NCI-H2227 treated with DMSO at 0.1 percent for 48 hours (cell line): ENCODE data around the gene FGF8.
"Not testable (repeated sequence)": the region's sequence is repeated elsewhere in the genome, so short reads cannot be mapped to it uniquely, and the experiment has no call there.

ENCODE experiments used
- DNase-seq: peaks from one replicate; lab custom pipeline; 2025; lab: John Stamatoyannopoulos, UW

The FGF8 gene, protein sequence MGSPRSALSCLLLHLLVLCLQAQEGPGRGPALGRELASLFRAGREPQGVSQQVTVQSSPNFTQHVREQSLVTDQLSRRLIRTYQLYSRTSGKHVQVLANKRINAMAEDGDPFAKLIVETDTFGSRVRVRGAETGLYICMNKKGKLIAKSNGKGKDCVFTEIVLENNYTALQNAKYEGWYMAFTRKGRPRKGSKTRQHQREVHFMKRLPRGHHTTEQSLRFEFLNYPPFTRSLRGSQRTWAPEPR

DNA sequence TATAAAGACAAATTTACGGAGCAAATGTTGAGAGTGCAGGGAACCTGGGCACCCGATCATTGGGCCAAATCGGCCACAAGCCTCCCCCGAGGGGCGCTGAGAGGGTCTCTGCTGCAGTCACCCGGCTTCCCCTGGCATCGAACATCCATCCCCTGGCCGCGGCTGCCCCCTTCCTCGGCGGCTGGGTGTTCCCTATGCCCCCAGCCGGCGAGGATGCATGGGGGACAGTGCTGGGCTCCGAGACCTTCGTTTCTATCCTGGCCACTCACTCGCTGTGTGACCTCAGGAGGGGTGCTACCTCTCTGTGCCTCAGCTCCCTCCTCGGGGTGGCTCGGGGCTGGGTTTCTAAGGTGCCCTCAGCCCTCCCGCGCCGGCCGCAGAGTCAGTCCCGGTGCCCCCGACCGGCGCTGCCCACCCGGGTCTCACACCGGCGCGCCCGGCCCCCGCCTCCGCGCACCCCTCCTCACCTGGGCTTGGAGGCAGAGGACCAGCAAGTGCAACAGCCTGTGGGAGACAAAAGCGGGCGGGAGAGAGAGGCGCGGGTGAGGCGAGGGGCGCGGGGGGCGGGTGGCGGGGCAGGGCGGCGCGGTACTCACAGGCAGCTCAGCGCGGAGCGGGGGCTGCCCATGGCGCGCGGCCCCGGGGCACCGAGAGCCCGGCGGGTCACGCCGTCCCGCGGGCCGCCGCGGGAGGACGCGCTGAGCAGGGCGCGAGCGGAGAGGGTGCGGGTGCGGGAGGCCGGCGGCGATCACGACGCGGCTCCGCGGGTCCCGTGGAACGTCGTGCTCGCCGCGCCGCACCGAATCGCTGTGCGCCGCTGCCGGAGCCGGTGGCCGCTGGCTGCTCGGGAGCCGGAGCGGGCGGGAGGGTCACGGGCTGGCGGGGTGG is at the start of gene FGF8:
Gene FGF8 (minus strand): TSS at position 842 of the 888 bp plus-strand sequence. CDS start 214 bp downstream, at position 628.
- no peak for DNase-seq

DNA sequence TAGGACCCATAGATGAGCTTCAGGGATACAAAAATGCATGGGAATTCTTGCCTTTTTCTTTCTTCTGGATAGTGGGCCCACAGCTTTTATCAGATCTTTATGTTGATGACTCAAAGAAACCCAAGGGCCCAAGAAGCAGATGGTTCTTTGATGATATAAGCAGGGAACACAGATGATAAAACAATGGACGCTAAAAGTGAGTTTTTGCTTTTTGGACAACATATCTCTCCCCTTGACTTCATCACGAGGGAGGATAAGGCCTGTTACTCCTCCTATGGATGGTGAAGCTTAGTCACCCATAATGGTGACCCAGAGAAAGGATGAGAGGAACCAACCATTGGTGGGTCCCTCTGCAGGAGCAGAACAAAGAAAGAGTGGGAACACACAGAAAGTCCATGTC is 48.8 kb upstream of the FGF8 start:
- no peak for DNase-seq

DNA sequence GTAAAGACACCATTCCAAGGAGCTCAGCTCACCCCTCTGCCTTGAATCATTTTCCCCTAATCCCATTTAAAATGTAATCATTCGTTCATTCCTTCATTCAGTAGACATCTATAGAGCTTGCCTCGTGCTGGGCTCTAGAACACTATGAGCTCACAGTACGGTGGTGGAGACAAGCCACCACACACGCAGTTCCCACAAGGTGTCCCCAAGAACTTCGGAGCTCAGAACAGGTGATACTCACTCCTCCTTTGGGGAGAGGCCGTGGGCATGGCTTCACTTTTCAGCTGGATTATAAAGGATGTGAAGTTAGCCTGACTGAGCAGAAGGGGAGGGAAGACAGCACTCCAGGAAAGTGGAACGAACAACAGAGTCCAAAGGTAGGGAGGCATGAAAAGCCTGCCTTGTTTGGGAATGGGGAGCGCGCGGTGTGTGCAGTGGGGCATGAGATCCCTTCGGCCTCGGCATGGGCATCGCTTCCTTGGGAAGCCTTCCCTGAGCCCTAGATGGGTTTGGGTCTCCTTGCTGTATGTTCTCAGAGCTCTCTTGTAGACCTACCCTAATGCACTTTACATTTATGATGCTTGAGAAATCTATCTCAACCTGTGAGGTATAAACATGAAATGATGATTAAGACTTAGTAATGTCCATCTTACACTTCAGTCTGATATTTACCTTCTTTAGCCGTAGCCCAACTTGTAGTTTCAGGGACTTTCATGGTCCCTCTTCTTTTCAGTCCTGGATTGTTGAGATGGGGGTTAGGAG is 43.1 kb upstream of the FGF8 start:
- no peak for DNase-seq

DNA sequence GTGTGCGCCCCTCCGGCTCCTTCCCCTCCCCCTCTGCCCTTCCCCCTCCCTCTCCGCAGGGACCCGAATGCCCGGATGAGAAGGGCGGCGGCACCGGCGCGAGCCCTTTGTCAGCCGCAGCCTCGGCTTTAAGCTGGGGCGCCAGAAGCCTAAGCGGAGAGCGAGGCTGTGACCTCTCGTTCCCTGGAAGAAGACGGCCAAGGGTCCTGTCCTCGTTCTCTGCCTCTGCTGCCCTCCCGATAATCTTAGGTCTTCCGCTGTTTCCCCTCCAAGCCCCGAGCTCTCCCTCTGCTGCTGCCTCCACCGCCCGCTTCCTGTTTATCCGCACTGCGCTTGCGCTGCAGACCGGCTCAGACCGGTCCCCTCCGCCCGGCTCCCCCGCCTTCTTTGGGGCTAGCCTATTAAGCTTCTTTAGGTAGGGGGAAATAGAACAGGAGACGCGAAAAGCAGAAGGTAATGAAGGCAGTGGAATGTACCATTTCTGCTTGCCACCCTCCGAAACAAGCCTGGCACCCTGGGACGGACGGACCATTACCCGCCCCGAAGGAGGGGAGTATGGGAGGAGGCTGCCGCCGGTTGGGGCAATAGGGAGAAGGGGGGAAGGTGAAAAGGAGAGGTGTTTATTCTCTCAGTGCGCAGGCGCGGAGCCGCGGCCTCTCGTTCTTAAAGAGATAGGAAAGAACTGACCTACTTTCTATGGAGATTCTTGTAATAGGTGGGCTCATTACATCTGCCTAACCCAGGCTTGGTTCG is 42.4 kb upstream of the FGF8 start, which contains the start of gene OGA:
Gene OGA (minus strand): TSS at position 326 of the 753 bp plus-strand sequence. CDS start 422 bp downstream, outside the sequence.
- DNase-seq, result peak; percentile 97

DNA sequence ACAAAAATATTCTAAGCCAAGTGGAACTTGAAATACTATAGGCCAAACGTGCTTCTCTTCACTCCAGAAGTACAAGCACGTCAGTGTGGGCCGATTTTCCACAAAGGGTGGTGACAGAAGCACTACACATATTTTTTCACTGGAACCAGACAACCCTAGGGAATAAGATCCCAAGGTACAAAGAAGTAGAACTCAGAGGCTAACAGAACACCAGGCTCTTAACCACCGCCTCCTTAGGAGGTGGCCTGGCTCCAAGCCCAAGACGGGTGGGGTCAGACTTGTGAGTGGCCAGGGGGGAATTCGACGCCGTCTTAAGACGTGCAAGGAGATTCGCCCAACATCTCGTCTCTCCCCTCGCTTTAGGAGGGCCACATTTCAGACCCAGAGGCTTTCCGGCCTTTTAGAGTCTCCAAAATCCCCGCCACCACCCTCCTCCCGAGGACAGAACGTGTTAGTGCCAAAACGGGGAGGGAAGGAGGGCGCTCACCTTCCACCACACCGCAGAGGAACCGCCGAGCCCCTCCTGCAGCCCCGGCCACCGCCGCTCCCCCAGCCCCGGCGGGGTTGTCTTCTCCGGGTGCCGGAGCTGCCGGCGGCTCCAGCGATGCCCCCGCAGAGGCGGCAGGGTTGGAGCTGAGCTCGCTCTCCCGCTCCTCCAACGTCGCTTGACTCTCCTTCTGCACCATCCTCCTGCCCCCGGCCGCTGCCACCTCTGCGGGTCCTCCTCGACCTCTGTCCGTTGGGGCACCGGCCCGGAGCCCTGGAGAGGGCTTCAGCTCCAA is 41.6 kb upstream of the FGF8 start:
- no peak for DNase-seq

DNA sequence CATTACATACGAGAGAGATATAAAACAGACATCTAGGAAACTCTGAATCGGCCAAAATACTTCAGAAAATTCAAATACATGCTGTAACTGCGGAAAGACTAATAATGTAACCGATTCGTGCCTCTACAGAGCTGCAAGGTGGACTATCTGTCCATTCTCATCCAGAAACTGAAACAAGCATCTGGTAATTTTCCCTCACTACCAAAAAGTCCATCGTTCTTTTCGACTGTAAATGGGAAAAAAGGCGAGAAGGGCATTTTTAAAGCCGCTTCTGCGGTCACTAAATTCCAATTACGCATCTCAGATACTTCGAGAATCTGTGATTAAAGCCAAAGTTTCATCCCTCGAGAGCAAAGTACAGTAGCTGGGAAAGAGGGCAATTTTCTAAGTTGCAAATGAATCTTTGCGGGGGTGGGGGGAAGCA is 41.0 kb upstream of the FGF8 start:
- no peak for DNase-seq

DNA sequence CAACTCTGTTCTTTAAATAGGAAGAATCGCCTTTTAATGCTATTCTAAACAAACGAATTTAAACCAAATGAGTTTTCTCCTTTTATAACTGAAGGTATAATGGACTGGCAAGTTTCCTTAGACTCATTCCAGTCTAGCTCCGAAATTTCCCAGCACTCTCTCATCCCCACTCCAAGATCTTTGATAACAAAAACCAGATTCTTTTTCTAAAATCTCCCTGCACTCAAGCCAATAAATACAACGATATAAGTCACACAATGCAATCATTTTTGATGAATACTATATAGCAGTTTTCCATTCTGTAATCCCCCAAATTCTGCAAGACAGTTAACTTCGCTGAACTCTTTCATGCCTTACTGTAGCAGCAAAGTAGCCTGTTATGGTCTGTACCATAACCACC is 40.5 kb upstream of the FGF8 start:
- no peak for DNase-seq

DNA sequence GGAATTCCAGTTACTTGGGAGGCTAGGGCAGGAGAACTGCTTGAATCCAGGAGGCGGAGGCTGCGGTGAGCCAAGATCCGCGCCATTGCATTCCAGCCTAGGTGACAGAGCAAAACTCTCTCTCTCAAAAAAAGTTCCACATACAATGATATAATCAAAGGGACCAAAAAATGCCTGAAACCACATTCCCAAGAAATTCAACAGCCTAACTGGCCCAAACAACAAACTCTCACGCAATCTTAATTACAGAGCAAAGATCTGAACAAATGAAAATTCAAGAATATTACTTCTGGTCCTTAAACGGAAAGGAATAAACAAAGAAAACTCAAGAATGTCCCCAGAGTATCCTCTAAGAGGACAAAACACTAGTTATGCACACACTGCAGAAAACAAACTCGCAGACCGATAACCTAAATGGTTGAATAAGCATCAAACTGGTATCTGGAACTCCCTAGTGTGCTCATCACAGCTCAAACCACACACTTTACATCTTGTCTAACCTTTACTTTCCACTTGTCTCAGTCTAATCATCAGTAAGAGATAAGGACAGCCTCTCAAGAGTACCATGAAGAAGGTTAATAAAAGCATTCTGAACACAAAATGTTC is 38.7 kb upstream of the FGF8 start:
- no peak for DNase-seq

DNA sequence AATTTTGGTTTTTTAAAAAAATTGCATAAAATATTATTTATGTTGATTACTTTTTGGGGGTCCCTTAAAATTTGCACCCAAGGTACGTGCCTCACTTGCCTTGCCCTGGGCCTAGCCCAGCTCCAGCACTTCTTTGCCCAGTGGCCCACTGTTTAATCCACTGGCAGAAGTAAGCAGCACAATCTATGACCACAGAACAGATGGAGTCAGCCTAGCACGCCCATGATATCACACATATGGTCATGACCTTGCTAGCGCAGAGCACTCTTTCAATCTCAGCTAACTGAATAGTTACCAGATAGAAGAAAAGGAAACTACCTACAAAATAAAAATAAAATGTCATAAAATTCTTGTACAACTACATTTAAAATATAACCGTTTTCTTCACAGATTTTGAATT is 36.7 kb upstream of the FGF8 start:
- no peak for DNase-seq

DNA sequence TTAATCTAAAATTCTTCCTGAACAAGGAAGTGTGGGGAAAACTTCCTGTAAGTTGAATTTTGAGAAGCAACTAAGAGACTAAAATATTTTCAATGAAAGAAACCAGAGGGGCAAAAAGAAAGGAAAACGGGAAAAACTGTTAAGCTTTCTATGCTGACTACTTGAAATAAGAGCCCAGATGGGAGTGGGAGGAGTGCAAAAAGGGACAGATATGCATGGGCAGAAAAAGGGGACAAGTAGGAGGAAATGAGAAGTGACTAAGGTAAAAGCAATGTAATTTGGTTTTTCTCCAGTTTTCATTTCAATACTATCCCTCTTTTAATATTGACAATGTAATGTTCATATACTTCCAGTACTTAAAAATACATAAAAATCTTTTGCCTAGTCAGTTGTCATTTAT is 31.2 kb upstream of the FGF8 start:
- no peak for DNase-seq

DNA sequence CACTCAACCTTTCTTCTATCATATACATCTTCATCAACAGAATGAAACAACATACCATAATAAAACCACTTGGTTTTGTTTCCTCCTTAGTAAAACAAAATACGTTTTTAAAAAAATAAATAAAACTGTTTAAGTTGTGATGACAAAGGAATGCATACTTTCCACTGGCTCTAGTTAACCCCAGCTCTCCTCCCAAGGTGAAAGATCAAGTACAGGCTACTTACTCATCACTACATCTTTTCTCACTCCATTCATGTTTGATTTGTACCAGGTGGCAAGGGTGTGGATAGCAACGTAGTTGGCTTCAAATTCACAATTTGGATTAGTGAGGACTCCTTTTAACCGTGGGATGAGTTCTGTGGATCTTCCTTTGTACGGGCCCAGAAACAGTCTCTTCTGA is 27.6 kb upstream of the FGF8 start:
- no peak for DNase-seq

DNA sequence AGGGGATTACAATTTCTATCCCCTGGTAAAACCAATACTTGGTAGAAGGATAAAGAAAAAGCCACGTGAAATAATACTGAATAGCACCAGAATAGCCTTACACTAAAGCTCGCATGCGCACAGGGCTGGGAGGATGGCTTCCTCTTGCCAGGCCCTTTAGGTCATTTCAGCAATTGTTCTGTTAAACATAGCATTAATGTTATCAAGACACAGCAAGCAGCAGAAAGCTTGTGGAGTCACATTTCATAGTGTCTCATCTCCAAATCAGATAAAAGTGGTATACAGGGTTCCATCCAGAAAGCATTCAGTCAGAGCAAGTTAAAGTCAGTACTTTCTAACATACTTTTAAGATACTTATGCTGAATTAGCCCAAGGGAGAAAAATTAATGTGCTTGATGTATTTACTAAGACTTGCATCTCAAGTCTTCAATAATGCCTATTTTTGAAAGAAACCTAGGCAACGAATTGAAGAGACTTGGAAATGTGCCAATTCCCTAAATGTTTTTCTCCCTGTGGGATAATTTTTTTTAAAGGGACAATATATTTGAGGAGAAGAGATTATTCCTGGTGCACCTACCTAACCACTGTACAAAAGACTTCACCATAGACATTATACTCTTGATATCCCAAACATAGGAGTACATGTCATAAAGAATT is 21.6 kb upstream of the FGF8 start:
- no peak for DNase-seq

DNA sequence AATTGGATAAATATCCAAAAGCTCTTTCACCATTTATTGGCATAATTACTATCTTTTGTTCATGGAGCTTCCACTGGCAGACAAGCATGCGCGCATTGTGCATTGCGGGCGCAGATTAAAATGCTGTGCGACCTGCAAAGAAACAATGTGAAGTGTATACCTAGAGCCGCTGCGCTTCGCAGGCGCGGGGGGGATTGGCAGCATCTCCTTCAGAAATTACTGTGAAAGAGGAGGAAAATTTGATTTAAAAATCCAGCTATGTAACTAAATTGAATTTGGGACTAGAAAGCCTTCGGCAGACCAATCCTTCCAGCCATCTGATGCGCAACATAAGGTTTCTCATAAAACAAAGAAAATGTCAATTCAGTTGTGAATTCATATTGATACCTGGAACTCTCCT is 17.6 kb upstream of the FGF8 start:
- DNase-seq, result no peak

DNA sequence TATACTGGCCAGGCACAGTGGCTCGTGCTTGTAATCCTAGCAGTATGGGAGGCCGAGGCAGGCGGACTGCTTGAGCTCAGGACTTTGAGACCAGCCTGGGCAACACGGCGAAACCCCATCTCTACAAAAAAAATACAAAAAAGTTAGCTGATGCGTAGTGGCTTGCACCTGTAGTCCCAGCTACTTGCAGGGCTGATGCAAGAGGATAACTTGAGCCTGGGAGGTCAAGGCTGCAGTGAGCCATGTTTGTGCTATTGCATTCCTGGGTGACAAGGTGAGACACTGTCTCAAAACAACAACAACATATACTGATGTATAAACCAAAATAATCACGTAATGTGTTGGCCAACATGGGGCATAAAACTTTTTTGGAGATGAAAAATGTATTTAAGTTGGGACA is 13.8 kb upstream of the FGF8 start:
- DNase-seq, result no peak

DNA sequence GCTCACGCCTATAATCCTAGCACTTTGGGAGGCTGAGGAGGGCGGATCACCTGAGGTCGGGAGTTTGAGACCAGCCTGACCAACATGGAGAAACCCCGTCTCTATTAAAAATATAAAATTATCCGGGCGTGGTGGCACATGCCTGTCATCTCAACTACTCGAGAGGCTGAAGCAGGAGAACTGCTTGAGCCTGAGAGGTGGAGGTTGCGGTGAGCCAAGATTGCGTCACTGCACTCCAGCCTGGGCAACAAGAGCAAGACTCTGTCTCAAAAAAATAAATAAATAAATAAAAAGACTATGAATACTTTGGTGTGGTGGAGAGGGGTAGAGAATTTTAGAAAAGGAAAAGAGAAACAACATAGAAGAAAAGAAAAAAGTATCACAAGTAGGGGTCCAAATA is 13.3 kb upstream of the FGF8 start:
- not testable (repeated sequence) for DNase-seq

DNA sequence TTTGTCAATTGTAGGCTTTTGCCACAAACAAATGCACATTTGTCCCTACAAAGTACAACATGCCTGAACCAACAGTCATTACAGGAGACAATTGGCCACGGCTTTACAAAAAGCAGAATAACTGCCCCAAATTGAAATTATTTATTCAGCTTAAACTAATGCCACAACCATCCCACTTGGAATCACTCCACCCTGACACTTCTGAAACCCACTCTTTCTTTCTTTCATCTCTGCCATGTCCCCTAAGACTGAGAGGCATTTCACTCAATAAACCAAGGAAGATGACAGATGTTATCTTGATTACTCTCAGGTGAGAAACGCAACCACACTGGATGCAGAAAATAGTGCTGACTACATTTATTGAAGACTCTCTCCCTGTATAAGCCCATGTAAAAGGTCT is 9.9 kb upstream of the FGF8 start:
- DNase-seq, result no peak

DNA sequence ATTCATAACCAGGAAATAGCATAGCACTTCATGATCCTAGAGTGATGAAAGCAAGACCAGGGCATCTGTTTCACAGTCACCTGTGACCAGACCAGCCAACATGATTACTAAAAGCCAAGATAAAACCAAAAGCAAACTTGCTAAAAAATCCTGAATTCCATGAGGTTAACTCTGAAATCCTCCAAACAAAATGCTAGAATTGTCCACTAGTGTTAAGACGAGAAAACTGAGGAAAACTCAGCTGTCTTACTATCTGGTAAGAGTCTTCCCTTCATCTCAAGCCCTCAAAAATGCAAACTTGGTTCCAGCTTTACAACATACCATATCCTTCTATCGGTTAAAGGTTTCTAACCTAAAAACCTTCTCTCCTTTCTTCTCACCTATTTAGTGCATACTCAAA is 8.6 kb upstream of the FGF8 start:
- DNase-seq, result no peak

DNA sequence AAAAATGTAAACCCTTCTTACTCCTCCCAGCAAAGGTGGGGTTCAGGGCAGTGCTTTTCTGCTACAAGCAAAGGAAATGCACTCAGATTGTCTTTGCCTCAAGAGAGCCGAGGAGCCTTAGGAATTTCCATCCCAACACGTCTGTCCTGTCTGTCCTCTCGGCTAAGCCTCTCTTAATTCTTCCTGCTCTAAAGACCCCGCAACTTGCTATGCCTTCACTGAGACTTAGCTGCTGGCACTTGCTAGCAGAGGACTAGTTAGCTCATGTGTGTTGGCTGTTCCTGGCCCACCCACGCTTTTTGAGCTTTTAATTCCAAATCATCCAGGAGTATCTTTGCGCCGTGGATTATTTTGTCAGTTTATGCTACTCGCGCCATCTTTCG is 7.8 kb upstream of the FGF8 start:
- DNase-seq, result peak; percentile 22

DNA sequence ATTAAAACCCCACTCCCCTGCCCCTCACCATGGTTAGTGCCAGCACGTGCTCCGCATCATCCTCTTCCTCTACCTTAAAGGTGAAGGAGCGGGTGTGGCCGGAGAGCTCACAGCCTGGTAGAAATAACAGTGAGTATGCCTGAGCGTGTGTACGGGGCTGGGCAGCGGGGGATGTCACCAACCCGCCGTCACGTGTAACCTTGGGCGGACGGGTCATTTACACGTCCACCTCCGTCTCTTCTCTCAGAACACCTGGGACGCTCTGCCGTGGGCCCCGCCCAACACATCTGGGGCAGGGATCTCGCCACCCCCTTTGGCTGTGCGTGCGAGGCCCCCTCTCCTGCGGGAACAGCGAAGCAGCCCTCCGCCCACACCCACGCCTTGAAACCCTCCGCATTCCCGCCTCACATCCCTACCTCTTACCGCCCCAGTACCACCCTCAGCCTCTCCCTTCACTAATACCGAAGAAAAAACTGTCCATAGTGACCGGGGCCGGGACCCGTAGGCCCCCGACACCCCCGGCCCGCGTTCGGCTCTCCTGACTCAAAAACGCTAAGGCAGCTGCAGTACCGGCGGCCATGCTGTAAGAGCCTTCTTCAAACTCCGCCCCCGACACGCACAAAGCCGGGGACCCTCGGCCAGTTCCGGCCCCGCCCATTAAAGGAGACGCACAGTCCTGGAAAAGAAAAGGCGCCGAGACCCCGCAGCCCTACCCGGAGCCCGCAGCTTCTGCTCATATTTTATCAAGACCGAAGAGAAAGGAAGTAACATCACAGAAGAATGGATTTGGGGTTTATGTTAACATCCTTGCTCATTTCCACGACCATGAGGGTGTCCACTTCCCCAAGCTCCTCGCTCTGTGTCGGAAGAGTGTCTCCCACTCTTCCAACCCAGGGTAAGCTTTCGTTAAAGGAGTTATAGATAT is 7.2 kb upstream of the FGF8 start, which contains the start of gene NPM3:
Gene NPM3 (minus strand): TSS at position 636 of the 925 bp plus-strand sequence. CDS start 56 bp downstream, at position 580.
- peak; percentile 74 for DNase-seq
